Heart left ventricle (tissue), 13 donors: ENCODE measurements around the gene PEX11A.

Experiments used
- CTCF ChIP-seq, 12 donors: fragments of 200-600 bp; sonication (generic) in 4 of 12; IDR thresholded peaks; one replicate each; pipeline versions ENCODE4 v1.5.0 to v1.8.0; 2018 to 2022; ENCODE audit warnings: antibody characterized with exemption in 12 of 12, mild to moderate bottlenecking in 5 of 12
- POLR2A ChIP-seq, 2 donors: fragments of 450-650 bp; IDR thresholded peaks; one replicate each; pipeline ENCODE4 v1.6.1; 2017; ENCODE audit warnings: antibody characterized with exemption in 2 of 2, mild to moderate bottlenecking in 2 of 2, moderate library complexity in 2 of 2
- donor health status: ischemic (EF 13 %, LVEDD 7.1; RV severe dilation, severe dysfunction).
- donor health status: DM: no; HTN: yes; CAD: no.
- donor health status: DM: no; HTN: no; CAD: no.
- donor health status: ischemic (EF 25% LVEDD 6.9; RV normal size, moderate dysfunction).
- donor health status: ischemic (EF 25% LVEDD 5.7; RV mildly dilated, moderate dysfunction).
- donor health status: ischemic (EF 35%, LVEDD 5.7; RV mildly dilated, moderate dysfunction).
- donor health status: nonischemic (EF 11% LVEDD 7.7; RV severe dilation, severe dysfunction).
- donor health status: DM: yes; HTN: yes; CAD: no.
- donor health status: PGD.
- donor health status: ischemic (EF 29% LVEDD 5.4; RV normal size, mild dysfunction).
- donor health status: nonischemic (EF 23%, LVEDD 6.1; RV moderate dilation, normal function).

GRCh38 chr15:89664441-89665350 lies 25.9 kb downstream of the PEX11A start:
- TF ChIP-seq CTCF (IDR thresholded peaks at IDR 0.05) (no peak), POLR2A (IDR thresholded peaks at IDR 0.05) (no peak)
